ENCODE data around the gene IL17RC. TPM values are rescaled to one million over a fixed set of nuclear protein-coding genes. Genes with fewer than 3 reads are reported as not detected.

Gene IL17RC
- total and polyA plus RNA-seq, 2 of the 8 experiments (the other 6 are each of a cell fraction or from before 2014, with no cell fraction given): 11.8 to 13.0 TPM

- TF ChIP-seq RAD21 (IDR thresholded peaks at IDR 0.05 in 1 of 2, conservative IDR thresholded peaks at IDR 0.05 in 1 of 2; ENCODE audit: low read depth in 2 of 2, low read length in 2 of 2) (no peak), RBBP5 (IDR thresholded peaks at IDR 0.05; ENCODE audit: borderline replicate concordance, low read depth, low read length) (no peak), POLR2A (IDR thresholded peaks at IDR 0.05; ENCODE audit: control extremely low read depth in 1 of 2, low read depth in 2 of 2, low read length in 2 of 2) (no peak), SIRT6 (IDR thresholded peaks at IDR 0.05; ENCODE audit: low read length) (no peak), CHD2 (IDR thresholded peaks at IDR 0.05; ENCODE audit: low read length) (no peak), BCL11A (IDR thresholded peaks at IDR 0.05; ENCODE audit: low read depth in 2 of 2, low read length in 2 of 2) (no peak)
- Histone ChIP-seq H3K18ac (ENCODE audit: extremely low read depth, low read length) (no peak overlapping the region; the same call in 1 of the 2 replicates), H3K56ac (replicated peaks; ENCODE audit: insufficient read length, low read depth, low read length) (no peak overlapping the region), H2BK12ac (ENCODE audit: low read depth, low read length) (no peak overlapping the region; the same call in 1 of the 2 replicates), H3K14ac (ENCODE audit: insufficient read length) (no peak overlapping the region), H4K8ac (ENCODE audit: extremely low read depth, insufficient read depth, low read length) (no peak overlapping the region), H4K91ac (replicated peaks; ENCODE audit: insufficient read length, low read length) (peak overlapping the region; percentile 78), H2BK15ac (ENCODE audit: low read length) (no peak overlapping the region), H2BK20ac (ENCODE audit: low read length) (peak overlapping the region; percentile 61; the same call in 1 of the 2 replicates), H3K4me3 (ENCODE audit: extremely low read depth in 1 of 4, insufficient read depth in 2 of 4, low read depth in 3 of 4, low read length in 4 of 4) (peak overlapping the region in 2 of 4 experiments; percentile 7 to 29; a peak in 1 of 8 replicates), H2BK5ac (ENCODE audit: low read depth, low read length) (no peak overlapping the region), H3K23me2 (ENCODE audit: low read depth, low read length) (peaks cover 4% of the 10 kb centered on the region; the same call in 1 of the 2 replicates), H3K4ac (replicated peaks; ENCODE audit: insufficient read length, low read depth, low read length) (peak overlapping the region; percentile 19), H2AFZ (ENCODE audit: low read length) (no peak overlapping the region), H2BK120ac (replicated peaks; ENCODE audit: low read depth, low read length) (peak overlapping the region; percentile 47), H3K23ac (ENCODE audit: insufficient read length) (no peak overlapping the region), H4K5ac (ENCODE audit: insufficient read length, low read depth, low read length) (no peak overlapping the region), H2AK5ac (ENCODE audit: low read depth, low read length) (no peak overlapping the region), H3K27ac (ENCODE audit: low read depth, low read length) (no peak overlapping the region), H3K36me3 (ENCODE audit: control insufficient read depth in 2 of 4, insufficient read depth in 4 of 4, low read length in 3 of 4) (no peaks in the 10 kb centered on the region), H3K27me3 (replicated peaks in 1 of 4; ENCODE audit: control insufficient read depth in 3 of 4, extremely low read depth in 1 of 4, insufficient read depth in 3 of 4, low read length in 3 of 4) (peaks cover 0 to 11% (median under 1%) of the 10 kb centered on the region in 4 experiments; a peak in 3 of 7 replicates), H4K20me1 (replicated peaks in 1 of 2; ENCODE audit: control insufficient read depth in 1 of 2, insufficient read depth in 2 of 2, low read length in 2 of 2) (no peaks in the 10 kb centered on the region), H3K79me1 (ENCODE audit: low read depth, low read length) (no peaks in the 10 kb centered on the region), H3K79me2 (ENCODE audit: control insufficient read depth in 1 of 2, insufficient read depth in 2 of 2, low read length in 2 of 2) (no peaks in the 10 kb centered on the region; a peak in 1 of 4 replicates), H3K9ac (replicated peaks in 1 of 4; ENCODE audit: extremely low read depth in 1 of 4, low read depth in 3 of 4, low read length in 3 of 4) (no peak overlapping the region; a peak in 2 of 7 replicates), H3K4me1 (replicated peaks in 1 of 4; ENCODE audit: control insufficient read depth in 3 of 4, insufficient read depth in 4 of 4, low read length in 3 of 4) (peaks cover 11 to 19% (median 18%) of the 10 kb centered on the region in 4 experiments), H3K9me3 (ENCODE audit: insufficient read depth in 2 of 2, low read depth in 1 of 2, low read length in 1 of 2) (no peaks in the 10 kb centered on the region), H3K4me2 (ENCODE audit: insufficient read depth in 1 of 2, low read depth in 2 of 2, low read length in 2 of 2) (peak overlapping the region; percentile 58 to 61; a peak in 3 of 4 replicates)
- WGBS, 2 experiments (ENCODE audit: extremely low coverage in 1 of 2, insufficient coverage in 1 of 2, insufficient read length in 1 of 2, insufficient replicate concordance in 2 of 2, low coverage in 1 of 2, low lambda C conversion rate in 2 of 2, missing lambda C conversion rate in 1 of 2): 83% methylated on average over 5 of the region's 5 CpGs; no CpG with 5 or more reads in 1 of the 2 experiments
- CTCF ChIA-PET (ENCODE audit: partially characterized antibody): interaction anchor here (0.7 to 5.6 kb wide), 10 partner anchors 9 to 208 kb away, joined by 3 to 41 read pairs (median 6); partner anchors contain the start of gene CRELD1
- DNase-seq (ENCODE audit: low read depth in 1 of 2, low spot score in 2 of 2): no peak
- POLR2A ChIA-PET (ENCODE audit: partially characterized antibody): interaction anchor here (0.5 to 2.7 kb wide), 7 partner anchors 9 to 281 kb away, joined by 3 to 19 read pairs (median 3); partner anchors contain the start of gene EMC3
- no peak for FAIRE-seq
These were observed 38.9 kb downstream of the IL17RC start for GRCh38 chr3:9955611-9956352.
